HL-60 (cell line): ENCODE data around the gene EDARADD.

ENCODE experiments used
- TF ChIP-seq, protein P1 (sequence below): IDR thresholded peaks from one replicate; pipeline ENCODE4 v1.5.1; 2011; ENCODE audit warnings: low read length, control low read depth, inconsistent platforms; ENCODE audit not compliant: insufficient read depth
- TF ChIP-seq, protein P2 (sequence below): IDR thresholded peaks from 2 replicates; pipeline ENCODE4 v1.6.1; 2012; ENCODE audit warnings: low read depth; ENCODE audit not compliant: insufficient replicate concordance

GRCh38 chr1:236469466-236469865, 75.4 kb downstream of the EDARADD start:
- TF ChIP-seq, protein P1, sequence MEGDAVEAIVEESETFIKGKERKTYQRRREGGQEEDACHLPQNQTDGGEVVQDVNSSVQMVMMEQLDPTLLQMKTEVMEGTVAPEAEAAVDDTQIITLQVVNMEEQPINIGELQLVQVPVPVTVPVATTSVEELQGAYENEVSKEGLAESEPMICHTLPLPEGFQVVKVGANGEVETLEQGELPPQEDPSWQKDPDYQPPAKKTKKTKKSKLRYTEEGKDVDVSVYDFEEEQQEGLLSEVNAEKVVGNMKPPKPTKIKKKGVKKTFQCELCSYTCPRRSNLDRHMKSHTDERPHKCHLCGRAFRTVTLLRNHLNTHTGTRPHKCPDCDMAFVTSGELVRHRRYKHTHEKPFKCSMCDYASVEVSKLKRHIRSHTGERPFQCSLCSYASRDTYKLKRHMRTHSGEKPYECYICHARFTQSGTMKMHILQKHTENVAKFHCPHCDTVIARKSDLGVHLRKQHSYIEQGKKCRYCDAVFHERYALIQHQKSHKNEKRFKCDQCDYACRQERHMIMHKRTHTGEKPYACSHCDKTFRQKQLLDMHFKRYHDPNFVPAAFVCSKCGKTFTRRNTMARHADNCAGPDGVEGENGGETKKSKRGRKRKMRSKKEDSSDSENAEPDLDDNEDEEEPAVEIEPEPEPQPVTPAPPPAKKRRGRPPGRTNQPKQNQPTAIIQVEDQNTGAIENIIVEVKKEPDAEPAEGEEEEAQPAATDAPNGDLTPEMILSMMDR: no peak
- TF ChIP-seq, protein P2, sequence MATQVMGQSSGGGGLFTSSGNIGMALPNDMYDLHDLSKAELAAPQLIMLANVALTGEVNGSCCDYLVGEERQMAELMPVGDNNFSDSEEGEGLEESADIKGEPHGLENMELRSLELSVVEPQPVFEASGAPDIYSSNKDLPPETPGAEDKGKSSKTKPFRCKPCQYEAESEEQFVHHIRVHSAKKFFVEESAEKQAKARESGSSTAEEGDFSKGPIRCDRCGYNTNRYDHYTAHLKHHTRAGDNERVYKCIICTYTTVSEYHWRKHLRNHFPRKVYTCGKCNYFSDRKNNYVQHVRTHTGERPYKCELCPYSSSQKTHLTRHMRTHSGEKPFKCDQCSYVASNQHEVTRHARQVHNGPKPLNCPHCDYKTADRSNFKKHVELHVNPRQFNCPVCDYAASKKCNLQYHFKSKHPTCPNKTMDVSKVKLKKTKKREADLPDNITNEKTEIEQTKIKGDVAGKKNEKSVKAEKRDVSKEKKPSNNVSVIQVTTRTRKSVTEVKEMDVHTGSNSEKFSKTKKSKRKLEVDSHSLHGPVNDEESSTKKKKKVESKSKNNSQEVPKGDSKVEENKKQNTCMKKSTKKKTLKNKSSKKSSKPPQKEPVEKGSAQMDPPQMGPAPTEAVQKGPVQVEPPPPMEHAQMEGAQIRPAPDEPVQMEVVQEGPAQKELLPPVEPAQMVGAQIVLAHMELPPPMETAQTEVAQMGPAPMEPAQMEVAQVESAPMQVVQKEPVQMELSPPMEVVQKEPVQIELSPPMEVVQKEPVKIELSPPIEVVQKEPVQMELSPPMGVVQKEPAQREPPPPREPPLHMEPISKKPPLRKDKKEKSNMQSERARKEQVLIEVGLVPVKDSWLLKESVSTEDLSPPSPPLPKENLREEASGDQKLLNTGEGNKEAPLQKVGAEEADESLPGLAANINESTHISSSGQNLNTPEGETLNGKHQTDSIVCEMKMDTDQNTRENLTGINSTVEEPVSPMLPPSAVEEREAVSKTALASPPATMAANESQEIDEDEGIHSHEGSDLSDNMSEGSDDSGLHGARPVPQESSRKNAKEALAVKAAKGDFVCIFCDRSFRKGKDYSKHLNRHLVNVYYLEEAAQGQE: no peak
